ENCODE results near the gene R3HCC1L.
"Not testable (repeated sequence)": the region's sequence is repeated elsewhere in the genome, so short reads cannot be mapped to it uniquely, and the experiment has no call there.

DNA sequence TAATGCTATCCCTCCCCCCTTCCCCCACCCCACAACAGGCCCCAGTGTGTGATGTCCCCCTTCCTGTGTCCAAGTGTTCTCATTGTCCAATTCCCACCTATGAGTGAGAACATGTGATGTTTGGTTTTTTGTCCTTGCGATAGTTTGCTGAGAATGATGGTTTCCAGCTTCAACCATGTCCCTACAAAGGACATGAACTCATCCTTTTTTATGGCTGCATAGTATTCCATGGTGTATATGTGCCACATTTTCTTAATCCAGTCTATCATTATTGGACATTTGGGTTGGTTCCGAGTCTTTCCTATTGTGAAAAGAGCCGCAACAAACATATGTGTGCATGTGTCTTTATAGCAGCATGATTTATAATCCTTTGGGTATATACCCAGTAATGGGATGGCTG lies 93.3 kb downstream of the R3HCC1L start:
- TF ChIP-seq PATZ1, TOX (CRISPR knock-in tag; IDR thresholded peaks at IDR 0.05; ENCODE audit: borderline replicate concordance): not testable (repeated sequence)
